ENCODE results near the gene A4GNT. TPM values are rescaled to one million over a fixed set of nuclear protein-coding genes. Genes with fewer than 3 reads are reported as not detected.

Gene A4GNT
- total and polyA plus RNA-seq, 8 donors: 0.34 to 2.0 (median 1.1) TPM

- WGBS, 2 donors: 84 to 94% methylated on average over 6 of the region's 6 CpGs
- Histone ChIP-seq H3K27me3 (peaks cover 0 to 3% (median 0%) of the 10 kb centered on the region in 4 donors), H3K4me1 (peaks cover 0 to 2% (median 0%) of the 10 kb centered on the region in 3 donors), H3K9me3 (no peaks in the 10 kb centered on the region), H3K36me3 (no peaks in the 10 kb centered on the region), H3K27ac (no peak overlapping the region), H3K4me3 (no peak overlapping the region)
- intact Hi-C loops (cut with DNase I): no loop called here
- ATAC-seq (peak in 2 of 4 donors; percentile 24 to 26), FAIRE-seq (no peak), DNase-seq (no peak)
- TF ChIP-seq, protein P1, sequence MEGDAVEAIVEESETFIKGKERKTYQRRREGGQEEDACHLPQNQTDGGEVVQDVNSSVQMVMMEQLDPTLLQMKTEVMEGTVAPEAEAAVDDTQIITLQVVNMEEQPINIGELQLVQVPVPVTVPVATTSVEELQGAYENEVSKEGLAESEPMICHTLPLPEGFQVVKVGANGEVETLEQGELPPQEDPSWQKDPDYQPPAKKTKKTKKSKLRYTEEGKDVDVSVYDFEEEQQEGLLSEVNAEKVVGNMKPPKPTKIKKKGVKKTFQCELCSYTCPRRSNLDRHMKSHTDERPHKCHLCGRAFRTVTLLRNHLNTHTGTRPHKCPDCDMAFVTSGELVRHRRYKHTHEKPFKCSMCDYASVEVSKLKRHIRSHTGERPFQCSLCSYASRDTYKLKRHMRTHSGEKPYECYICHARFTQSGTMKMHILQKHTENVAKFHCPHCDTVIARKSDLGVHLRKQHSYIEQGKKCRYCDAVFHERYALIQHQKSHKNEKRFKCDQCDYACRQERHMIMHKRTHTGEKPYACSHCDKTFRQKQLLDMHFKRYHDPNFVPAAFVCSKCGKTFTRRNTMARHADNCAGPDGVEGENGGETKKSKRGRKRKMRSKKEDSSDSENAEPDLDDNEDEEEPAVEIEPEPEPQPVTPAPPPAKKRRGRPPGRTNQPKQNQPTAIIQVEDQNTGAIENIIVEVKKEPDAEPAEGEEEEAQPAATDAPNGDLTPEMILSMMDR (IDR thresholded peaks at IDR 0.05): no peak
Measured at GRCh38 chr3:138124188-138124587, 8.0 kb downstream of the A4GNT start.

DNA sequence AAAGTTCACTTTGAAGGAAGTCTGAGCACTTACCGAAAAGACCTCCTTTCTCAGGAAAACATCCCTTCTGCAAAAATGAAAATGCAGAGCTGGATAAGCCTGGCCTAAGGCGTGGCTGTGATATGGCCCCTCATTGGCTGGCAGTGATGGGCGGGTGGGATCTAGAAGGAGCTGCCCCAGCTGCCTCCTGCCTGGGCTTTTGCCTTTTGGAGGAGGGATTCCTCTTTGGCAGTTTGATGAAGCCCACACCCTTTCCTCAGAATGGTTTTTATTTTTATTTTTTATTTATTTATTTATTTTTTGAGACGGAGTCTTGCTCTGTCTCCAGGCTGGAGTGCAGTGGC is 12.8 kb downstream of the A4GNT start:
- Histone ChIP-seq H3K36me3 (no peaks in the 10 kb centered on the region), H3K27ac (no peak overlapping the region), H3K4me1 (no peaks in the 10 kb centered on the region), H3K9me3 (no peaks in the 10 kb centered on the region), H3K4me3 (no peak overlapping the region), H3K27me3 (peaks cover 0 to 3% (median 0%) of the 10 kb centered on the region in 4 donors)
- DNase-seq (no peak), FAIRE-seq (no peak), ATAC-seq (no peak)
- TF ChIP-seq, protein P1 (IDR thresholded peaks at IDR 0.05): no peak
- WGBS, 2 donors: 58 to 78% methylated on average over 4 of the region's 4 CpGs
- intact Hi-C loops (cut with DNase I): loop anchor here in 1 of 3 donors (5.0 kb wide), 1 partner anchor 47 kb away; no protein-coding TSS in a partner anchor

- Histone ChIP-seq H3K36me3 (no peaks in the 10 kb centered on the region), H3K27me3 (peaks cover 0 to 3% (median 0%) of the 10 kb centered on the region in 4 donors), H3K27ac (no peak overlapping the region), H3K4me1 (no peaks in the 10 kb centered on the region), H3K9me3 (no peaks in the 10 kb centered on the region), H3K4me3 (no peak overlapping the region)
- peak; percentile 43 to 75 (median 73) for ATAC-seq
- TF ChIP-seq, protein P1 (IDR thresholded peaks at IDR 0.05): peak; percentile 44 to 73 (median 68)
- DNase-seq: peak; percentile 50 to 87 (median 76)
- FAIRE-seq: no peak
- WGBS, 2 donors: 21 to 24% methylated on average over 8 of the region's 8 CpGs
- intact Hi-C loops (cut with DNase I): loop anchor here in 1 of 3 donors (5.0 kb wide), 1 partner anchor 47 kb away; no protein-coding TSS in a partner anchor
Measured at GRCh38 chr3:138118612-138119422, 13.4 kb downstream of the A4GNT start.

DNA sequence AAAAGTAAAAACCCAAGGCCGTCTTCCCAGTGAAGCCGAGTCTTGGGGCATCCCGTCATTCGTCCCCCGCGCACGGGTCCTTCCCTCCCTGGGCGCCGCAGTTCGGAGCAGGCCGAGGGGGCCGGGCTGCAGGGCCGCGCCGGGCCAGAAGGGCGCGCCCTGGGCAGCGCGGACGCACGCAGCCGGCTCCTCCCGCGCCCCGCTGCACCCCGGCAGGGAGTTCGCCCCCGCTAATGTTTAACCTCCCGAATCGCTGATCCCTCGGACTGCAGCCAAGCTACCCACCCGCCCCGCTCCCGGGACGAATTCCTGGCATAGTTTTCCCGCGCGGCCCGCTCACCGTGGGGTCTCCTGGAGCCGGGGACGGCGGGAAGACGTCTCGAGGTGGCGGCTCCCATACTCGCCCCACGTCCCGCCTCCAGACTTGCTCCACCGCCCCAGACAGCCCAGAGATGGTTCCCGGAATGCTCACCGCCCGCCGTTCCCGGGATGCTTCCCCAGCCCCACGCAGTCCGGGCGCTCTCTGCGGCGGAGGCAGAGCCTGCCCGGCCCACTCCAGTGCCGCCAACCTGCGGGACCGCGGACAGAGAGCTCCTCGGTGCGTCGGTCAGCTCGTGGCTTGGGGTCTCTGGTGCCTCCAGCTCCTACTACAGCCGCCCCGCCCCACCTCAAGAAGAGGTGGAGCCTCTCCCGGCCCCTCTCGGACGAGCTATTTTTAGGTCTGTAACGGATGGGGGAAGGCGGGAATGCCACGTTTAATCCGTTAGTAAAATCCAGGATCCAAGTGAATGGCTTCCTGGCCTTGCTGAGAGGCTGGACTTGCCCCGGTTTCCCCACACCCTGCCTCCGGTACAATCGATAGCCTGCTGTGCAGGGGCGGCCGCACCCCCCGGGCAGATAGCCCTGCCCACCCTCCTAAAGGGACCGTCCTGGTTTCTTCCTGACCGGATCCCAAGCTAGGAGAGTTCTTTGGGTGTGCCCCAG is 16.9 kb downstream of the A4GNT start, which contains the start of gene DZIP1L:
DZIP1L (minus strand) TSS at position 621 of the 984 bp plus-strand sequence. CDS start 11,637 bp downstream, outside the sequence.
- no peaks in the 10 kb centered on the region for H3K36me3 ChIP-seq
- no peaks in the 10 kb centered on the region for H3K27me3 ChIP-seq
- intact Hi-C loops (cut with DNase I): loop anchor here in 1 of 3 donors (5.0 kb wide), 1 partner anchor 43 kb away; no protein-coding TSS in a partner anchor
- H3K9me3 ChIP-seq: no peaks in the 10 kb centered on the region
- TF ChIP-seq, protein P1 (IDR thresholded peaks at IDR 0.05): peak; percentile 31 to 55 (median 50)
- DNase-seq (peak; percentile 54 to 85 (median 79)), FAIRE-seq (no peak), ATAC-seq (peak; percentile 88 to 94 (median 89))
- peak within 1 kb of the TSS; percentile 70 to 91 (median 80) for H3K4me3 ChIP-seq
- 0 to 1% methylated on average over 65 to 86 of the region's 86 CpGs for WGBS, 2 donors
- H3K27ac ChIP-seq: peak within 1 kb of the TSS; percentile 82 to 93 (median 90)
- peaks cover 0 to 3% (median 0%) of the 10 kb centered on the region in 3 donors for H3K4me1 ChIP-seq
